GM12872 (cell line): Measurements from ENCODE around the gene JAKMIP1.

Experiments
- CTCF ChIP-seq: IDR thresholded peaks from 3 replicates; pipeline ENCODE4 v1.5.1; 2011; ENCODE audit warnings: low read depth, mild to moderate bottlenecking, low read length, moderate library complexity; ENCODE audit not compliant: insufficient read depth

Gene JAKMIP1

DNA sequence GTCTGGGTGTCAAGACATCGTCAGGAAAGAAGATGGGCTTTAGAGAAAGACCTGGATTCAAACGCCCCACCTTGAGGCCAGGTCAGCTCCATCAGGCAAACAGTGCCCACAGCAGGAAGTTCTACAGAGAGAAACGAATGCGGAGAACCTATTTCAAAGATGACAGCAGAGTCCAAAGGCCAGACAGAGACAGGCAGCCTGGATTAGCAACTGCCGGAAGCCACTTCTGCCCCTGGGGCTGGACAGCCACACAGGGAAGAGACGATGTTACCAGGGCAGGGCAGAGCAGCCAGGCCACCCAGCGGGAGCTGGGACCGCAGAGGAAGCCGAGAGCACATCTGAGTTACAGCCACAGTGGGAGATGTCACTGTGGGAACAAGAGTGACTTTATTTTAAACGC is 183.3 kb downstream of the JAKMIP1 start:
- TF ChIP-seq CTCF, result no peak

- TF ChIP-seq CTCF, result no peak
These were observed 186.8 kb downstream of the JAKMIP1 start for GRCh38 chr4:6013564-6013963.

DNA sequence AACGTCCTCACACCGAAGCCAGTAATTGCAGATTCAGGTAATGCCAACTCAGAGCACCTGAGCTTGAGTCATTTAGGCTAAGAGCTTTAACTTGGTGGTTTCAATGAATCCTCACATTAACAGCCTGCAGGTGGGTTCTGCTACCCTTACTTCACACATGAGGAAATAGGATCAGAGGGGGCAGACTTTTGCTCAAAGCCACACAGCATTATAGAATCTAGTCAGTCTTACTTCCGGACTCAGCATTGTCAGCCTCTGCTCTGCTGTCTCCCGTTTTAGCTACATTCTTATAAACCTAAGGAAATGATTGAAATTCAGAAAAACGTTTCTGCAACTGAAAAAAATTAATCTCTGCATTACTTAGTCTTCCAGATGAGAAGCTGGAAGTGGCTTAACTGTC is 188.1 kb downstream of the JAKMIP1 start:
- TF ChIP-seq CTCF, result no peak

DNA sequence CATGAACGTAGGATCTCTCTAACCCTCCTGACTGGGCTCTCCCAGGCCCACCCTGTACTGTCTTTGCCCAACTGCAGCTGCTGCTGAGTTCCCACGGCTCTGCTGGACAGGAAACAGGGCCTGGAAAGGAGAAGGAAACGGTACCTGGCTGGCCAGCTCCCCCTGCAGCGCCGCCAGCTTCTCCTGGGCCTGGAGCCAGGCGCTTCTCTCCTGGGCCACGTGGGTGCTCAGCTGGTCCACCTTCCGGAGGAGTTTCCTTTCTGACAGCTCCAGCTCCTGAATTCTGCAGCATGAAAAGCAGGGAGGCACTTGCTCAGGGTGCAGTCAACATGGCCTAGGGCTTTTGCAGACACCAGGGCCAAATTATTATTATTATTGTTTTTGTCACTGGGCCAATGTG is 188.7 kb downstream of the JAKMIP1 start:
- no peak for TF ChIP-seq CTCF

DNA sequence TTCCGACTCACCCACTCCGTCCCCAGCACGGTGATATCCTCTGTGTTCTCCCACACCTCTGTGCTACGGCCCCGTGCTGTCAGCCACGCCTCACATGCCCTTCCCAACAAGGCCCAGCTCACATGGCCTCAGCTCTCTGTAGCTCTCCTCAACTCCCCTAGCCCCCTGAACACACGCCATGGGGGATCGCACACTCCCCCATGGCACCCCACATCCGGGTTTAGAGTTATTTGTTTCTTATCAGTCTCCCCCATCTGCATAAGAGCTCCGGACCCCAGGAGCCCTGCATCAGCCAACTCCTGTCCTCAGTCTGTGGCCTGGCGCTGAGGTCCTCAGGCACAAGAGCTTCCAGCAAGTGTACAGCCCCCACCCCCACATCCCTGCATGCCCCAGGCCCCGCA is 189.1 kb downstream of the JAKMIP1 start:
- TF ChIP-seq CTCF, result no peak

- TF ChIP-seq CTCF, result no peak
These were observed 189.6 kb downstream of the JAKMIP1 start for GRCh38 chr4:6010789-6011188.

DNA sequence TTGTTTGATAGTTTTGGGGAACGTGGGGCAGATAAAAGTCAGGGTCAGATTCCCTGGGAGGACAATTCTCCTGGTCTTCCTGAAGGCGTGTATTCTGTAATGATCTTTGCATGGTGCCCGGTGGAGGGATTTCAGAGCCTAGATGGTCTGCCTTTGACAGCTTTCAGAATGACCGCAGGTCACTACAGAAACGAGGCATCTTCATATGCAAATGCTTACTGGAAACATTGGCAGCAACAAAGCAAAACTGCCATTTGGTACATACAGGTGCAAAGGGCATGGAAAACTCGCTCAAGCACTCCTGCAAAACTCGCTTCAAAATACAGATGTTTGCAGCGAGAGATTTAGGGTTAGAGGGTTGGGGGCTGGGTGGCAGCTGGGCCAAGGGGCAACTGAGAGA is 190.9 kb downstream of the JAKMIP1 start:
- TF ChIP-seq CTCF, result no peak

GRCh38 chr4:6008766-6009385 is 191.5 kb downstream of the JAKMIP1 start:
- no peak for TF ChIP-seq CTCF
